IPS DF 19.7 (cell line): Measurements from ENCODE around the gene RRP1B.

Experiments
- DNase-seq: peaks from one replicate; pipeline ENCODE4 v3.0.0-alpha.2; 2013; ENCODE audit warnings: low read depth, low spot score

RRP1B gene

GRCh38 chr21:43723648-43724047 is 64.3 kb downstream of the RRP1B start:
- no peak for DNase-seq

- no peak for DNase-seq
Measured at GRCh38 chr21:43726686-43727518, 67.5 kb downstream of the RRP1B start.

GRCh38 chr21:43727519-43728153 is 68.3 kb downstream of the RRP1B start:
- no peak for DNase-seq

GRCh38 chr21:43728154-43728466 is 68.8 kb downstream of the RRP1B start:
- DNase-seq, result no peak

- peak; percentile 82 for DNase-seq
Measured at GRCh38 chr21:43728467-43729390, 69.4 kb downstream of the RRP1B start.

- DNase-seq, result no peak
Measured at GRCh38 chr21:43731476-43731875, 72.1 kb downstream of the RRP1B start.

GRCh38 chr21:43731891-43732711 is 72.7 kb downstream of the RRP1B start:
- no peak for DNase-seq

- DNase-seq, result no peak
Measured at GRCh38 chr21:43733060-43733459, 73.7 kb downstream of the RRP1B start.

GRCh38 chr21:43733529-43734071 is 74.2 kb downstream of the RRP1B start:
- no peak for DNase-seq

- DNase-seq, result no peak
Measured at GRCh38 chr21:43734131-43734927, 75.0 kb downstream of the RRP1B start.

- no peak for DNase-seq
Measured at GRCh38 chr21:43734928-43735229, 75.5 kb downstream of the RRP1B start.

- no peak for DNase-seq
Measured at GRCh38 chr21:43735236-43736091, 76.1 kb downstream of the RRP1B start.

GRCh38 chr21:43736224-43736883 is 77.0 kb downstream of the RRP1B start:
- no peak for DNase-seq

- DNase-seq, result no peak
Measured at GRCh38 chr21:43737158-43737950, 78.0 kb downstream of the RRP1B start.

- no peak for DNase-seq
Measured at GRCh38 chr21:43739621-43740435, 80.5 kb downstream of the RRP1B start.

- DNase-seq, result no peak
Measured at GRCh38 chr21:43740497-43741156, 81.3 kb downstream of the RRP1B start.
